ENCODE data around the gene CD3G.

Gene CD3G

DNA sequence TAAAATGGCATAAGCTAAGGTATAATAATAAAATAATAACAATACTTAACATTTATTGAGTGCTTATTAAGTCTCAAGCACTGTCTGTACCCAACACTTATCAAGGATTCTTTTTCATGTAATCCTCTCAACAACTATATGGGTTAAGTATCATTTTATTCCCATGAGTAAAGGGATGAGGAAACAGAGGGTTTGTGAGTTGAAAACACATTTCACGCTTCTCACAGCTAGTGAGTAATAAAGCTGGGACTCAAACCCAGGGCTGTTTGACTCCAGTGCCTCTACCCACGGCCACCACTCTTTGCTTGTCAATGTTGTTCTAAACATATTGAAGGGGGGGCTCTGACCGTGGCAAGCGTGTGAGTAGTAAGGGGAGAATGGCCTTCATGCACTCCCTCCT is 30.9 kb upstream of the CD3G start:
- no peaks in the 10 kb centered on the region for H3K36me3 ChIP-seq (ENCODE audit: insufficient read depth)
- no peaks in the 10 kb centered on the region for H3K79me2 ChIP-seq (ENCODE audit: insufficient read depth, low read depth)
- no peak overlapping the region for H3K4me3 ChIP-seq (IDR thresholded peaks at IDR 0.05; ENCODE audit: insufficient read depth, low read depth, low read length)
- peaks cover 18% of the 10 kb centered on the region for H3K4me1 ChIP-seq (ENCODE audit: low read depth, poor library complexity, severe bottlenecking)
- H4K20me1 ChIP-seq (ENCODE audit: insufficient read depth), result no peaks in the 10 kb centered on the region
- no peak overlapping the region for H2AFZ ChIP-seq (ENCODE audit: low read depth)
- H3K27me3 ChIP-seq (ENCODE audit: insufficient read depth, low read depth), result no peaks in the 10 kb centered on the region
- H3K27ac ChIP-seq, result no peak overlapping the region
- no peak overlapping the region for H3K9ac ChIP-seq
- TF ChIP-seq, protein P1, sequence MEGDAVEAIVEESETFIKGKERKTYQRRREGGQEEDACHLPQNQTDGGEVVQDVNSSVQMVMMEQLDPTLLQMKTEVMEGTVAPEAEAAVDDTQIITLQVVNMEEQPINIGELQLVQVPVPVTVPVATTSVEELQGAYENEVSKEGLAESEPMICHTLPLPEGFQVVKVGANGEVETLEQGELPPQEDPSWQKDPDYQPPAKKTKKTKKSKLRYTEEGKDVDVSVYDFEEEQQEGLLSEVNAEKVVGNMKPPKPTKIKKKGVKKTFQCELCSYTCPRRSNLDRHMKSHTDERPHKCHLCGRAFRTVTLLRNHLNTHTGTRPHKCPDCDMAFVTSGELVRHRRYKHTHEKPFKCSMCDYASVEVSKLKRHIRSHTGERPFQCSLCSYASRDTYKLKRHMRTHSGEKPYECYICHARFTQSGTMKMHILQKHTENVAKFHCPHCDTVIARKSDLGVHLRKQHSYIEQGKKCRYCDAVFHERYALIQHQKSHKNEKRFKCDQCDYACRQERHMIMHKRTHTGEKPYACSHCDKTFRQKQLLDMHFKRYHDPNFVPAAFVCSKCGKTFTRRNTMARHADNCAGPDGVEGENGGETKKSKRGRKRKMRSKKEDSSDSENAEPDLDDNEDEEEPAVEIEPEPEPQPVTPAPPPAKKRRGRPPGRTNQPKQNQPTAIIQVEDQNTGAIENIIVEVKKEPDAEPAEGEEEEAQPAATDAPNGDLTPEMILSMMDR (conservative IDR thresholded peaks at IDR 0.05; ENCODE audit: low read depth, low read length), result no peak
- H3K4me2 ChIP-seq, result no peak overlapping the region

DNA sequence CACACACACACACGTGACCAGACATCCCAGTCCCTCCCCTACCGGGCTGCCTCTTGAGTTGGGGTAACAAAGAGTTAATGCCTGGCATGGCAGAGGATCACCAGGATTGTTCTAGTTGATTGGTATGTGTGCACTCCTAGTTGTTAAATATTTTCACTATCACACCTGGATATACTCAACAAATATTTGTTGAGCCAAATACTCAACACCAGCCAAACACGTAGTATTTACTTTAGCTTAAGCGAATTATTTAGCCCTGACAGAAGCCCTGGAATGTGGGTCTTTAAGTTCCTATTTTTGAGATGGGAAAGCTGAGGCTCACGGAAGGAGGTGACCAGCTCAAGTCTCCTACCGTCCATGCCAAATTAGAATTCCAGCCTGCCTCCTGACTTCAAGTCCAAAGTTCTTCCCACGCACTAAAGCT is 29.1 kb upstream of the CD3G start:
- Histone ChIP-seq H4K20me1 (ENCODE audit: insufficient read depth) (no peaks in the 10 kb centered on the region), H3K27ac (no peak overlapping the region), H3K4me3 (IDR thresholded peaks at IDR 0.05; ENCODE audit: insufficient read depth, low read depth, low read length) (no peak overlapping the region), H3K4me2 (no peak overlapping the region), H3K9ac (no peak overlapping the region), H3K79me2 (ENCODE audit: insufficient read depth, low read depth) (no peaks in the 10 kb centered on the region), H3K27me3 (ENCODE audit: insufficient read depth, low read depth) (no peaks in the 10 kb centered on the region), H3K36me3 (ENCODE audit: insufficient read depth) (no peaks in the 10 kb centered on the region), H3K4me1 (ENCODE audit: low read depth, poor library complexity, severe bottlenecking) (peaks cover 18% of the 10 kb centered on the region), H2AFZ (ENCODE audit: low read depth) (no peak overlapping the region)
- TF ChIP-seq, protein P1 (conservative IDR thresholded peaks at IDR 0.05; ENCODE audit: low read depth, low read length), result no peak

GRCh38 chr11:118318124-118318523 is 26.0 kb upstream of the CD3G start:
- no peak overlapping the region for H3K4me3 ChIP-seq (IDR thresholded peaks at IDR 0.05; ENCODE audit: insufficient read depth, low read depth, low read length)
- no peak overlapping the region for H3K9ac ChIP-seq
- no peaks in the 10 kb centered on the region for H3K27me3 ChIP-seq (ENCODE audit: insufficient read depth, low read depth)
- H2AFZ ChIP-seq (ENCODE audit: low read depth), result no peak overlapping the region
- TF ChIP-seq, protein P1 (conservative IDR thresholded peaks at IDR 0.05; ENCODE audit: low read depth, low read length), result no peak
- no peak overlapping the region for H3K27ac ChIP-seq
- peaks cover 18% of the 10 kb centered on the region for H3K4me1 ChIP-seq (ENCODE audit: low read depth, poor library complexity, severe bottlenecking)
- H4K20me1 ChIP-seq (ENCODE audit: insufficient read depth), result no peaks in the 10 kb centered on the region
- H3K79me2 ChIP-seq (ENCODE audit: insufficient read depth, low read depth), result no peaks in the 10 kb centered on the region
- no peak overlapping the region for H3K4me2 ChIP-seq
- no peaks in the 10 kb centered on the region for H3K36me3 ChIP-seq (ENCODE audit: insufficient read depth)

DNA sequence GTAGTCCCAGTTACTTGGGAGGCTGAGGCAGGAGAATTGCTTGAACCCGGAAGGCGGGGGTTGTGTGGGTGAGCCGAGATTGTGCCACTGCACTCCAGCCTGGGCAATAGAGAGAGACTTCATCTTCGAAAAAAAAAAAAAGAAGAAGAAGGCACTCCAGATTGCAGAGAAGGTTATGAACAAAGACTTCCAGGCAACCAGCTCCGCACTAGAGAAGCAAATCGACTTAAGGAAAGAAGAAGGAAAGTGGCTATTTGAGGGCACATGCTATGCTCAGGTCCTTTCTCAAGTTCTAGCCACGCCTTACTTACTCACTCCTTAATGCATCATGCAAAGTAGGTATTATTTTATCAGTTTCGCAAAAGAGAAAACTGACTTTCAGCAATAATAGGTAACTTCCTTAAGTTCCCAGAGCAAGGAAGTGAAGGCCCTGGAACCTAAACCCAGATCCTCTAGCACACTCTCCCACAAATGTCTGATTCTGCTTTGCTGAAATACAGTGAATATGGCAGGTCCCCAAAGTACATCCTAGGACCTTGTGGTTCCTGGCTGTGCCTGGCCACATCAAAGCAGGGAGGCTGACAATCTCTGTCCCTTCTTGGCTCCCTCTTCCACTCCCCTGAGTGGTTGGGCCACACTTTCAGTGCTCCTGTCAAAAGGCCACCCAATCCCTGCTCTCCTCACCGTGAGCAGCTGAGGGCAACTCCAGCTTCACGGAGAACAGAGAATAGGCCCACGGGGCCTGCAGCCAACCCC is 25.4 kb upstream of the CD3G start:
- Histone ChIP-seq H3K4me2 (no peak overlapping the region), H3K79me2 (ENCODE audit: insufficient read depth, low read depth) (no peaks in the 10 kb centered on the region), H2AFZ (ENCODE audit: low read depth) (no peak overlapping the region), H3K27ac (no peak overlapping the region), H3K4me3 (IDR thresholded peaks at IDR 0.05; ENCODE audit: insufficient read depth, low read depth, low read length) (no peak overlapping the region), H4K20me1 (ENCODE audit: insufficient read depth) (no peaks in the 10 kb centered on the region), H3K9ac (no peak overlapping the region), H3K36me3 (ENCODE audit: insufficient read depth) (no peaks in the 10 kb centered on the region), H3K4me1 (ENCODE audit: low read depth, poor library complexity, severe bottlenecking) (peaks cover 18% of the 10 kb centered on the region), H3K27me3 (ENCODE audit: insufficient read depth, low read depth) (no peaks in the 10 kb centered on the region)
- TF ChIP-seq, protein P1 (conservative IDR thresholded peaks at IDR 0.05; ENCODE audit: low read depth, low read length), result no peak

Measured in KMS-11 (cell line).